Transverse colon (tissue), 4 donors: ENCODE data around the gene SLC25A36. TPM values are rescaled to one million over a fixed set of nuclear protein-coding genes. Genes with fewer than 3 reads are reported as not detected.

Experiments
- DNase-seq: peaks from one replicate; pipeline ENCODE4 v3.0.0-alpha.2; 2019
- H3K27ac ChIP-seq, 4 donors: fragments of 200-600 bp; sonication (generic); 2 replicates each; pipeline ENCODE4 v1.5.1; 2016 to 2018; ENCODE audit warnings: inconsistent platforms in 4 of 4
- H3K27me3 ChIP-seq: fragments of 200-600 bp; sonication (generic); 2 replicates; pipeline ENCODE4 v1.5.1; 2017; ENCODE audit warnings: inconsistent platforms
- H3K36me3 ChIP-seq, 4 donors: fragments of 200-600 bp; sonication (generic); 2 replicates each; pipeline ENCODE4 v1.5.1; 2017 to 2019; ENCODE audit warnings: inconsistent platforms in 4 of 4
- H3K4me1 ChIP-seq, 4 donors: fragments of 200-600 bp; sonication (generic); 2 replicates each; pipeline ENCODE4 v1.5.1; 2017 to 2020; ENCODE audit warnings: inconsistent platforms in 4 of 4
- H3K4me3 ChIP-seq, 4 donors: fragments of 200-600 bp; sonication (generic); 1 replicate in 1 of 4; 2 replicates in 3 of 4; pipeline versions ENCODE4 v1.5.1 to v1.6.1; 2017 to 2019; ENCODE audit warnings: inconsistent platforms in 4 of 4
- H3K9me3 ChIP-seq, 2 donors: fragments of 200-600 bp; sonication (generic); 2 replicates each; pipeline ENCODE4 v1.5.1; 2017 to 2019; ENCODE audit warnings: inconsistent platforms in 2 of 2
- CTCF ChIP-seq, 5 experiments: fragments of 200-600 bp in 3 of 5; fragments of 450-650 bp in 2 of 5; sonication (generic) in 3 of 5; IDR thresholded peaks; 1 replicate in 2 of 5; 2 replicates in 3 of 5; pipeline ENCODE4 v1.5.1; 2016 to 2017; ENCODE audit warnings: antibody characterized with exemption in 5 of 5, inconsistent platforms in 3 of 5, mild to moderate bottlenecking in 2 of 5, moderate library complexity in 1 of 5
- EP300 ChIP-seq: sonication (generic); formaldehyde crosslinking; IDR thresholded peaks from one replicate; pipeline ENCODE4 v1.6.1; 2017; ENCODE audit warnings: antibody characterized with exemption, low read depth
- POLR2A ChIP-seq: fragments of 450-650 bp; IDR thresholded peaks from one replicate; pipeline ENCODE4 v1.6.1; 2016; ENCODE audit warnings: antibody characterized with exemption, mild to moderate bottlenecking, moderate library complexity
- POLR2AphosphoS5 ChIP-seq, 3 donors: sonication (generic); formaldehyde crosslinking; IDR thresholded peaks; one replicate each; pipeline ENCODE4 v1.6.1; 2016; ENCODE audit warnings: antibody characterized with exemption in 3 of 3
- WGBS, 2 donors: methylation state at CpG; one replicate each; pipeline ENCODE4 v1.1.5; 2018; ENCODE audit warnings: low coverage in 1 of 2; 5-methylcytosine and 5-hydroxymethylcytosine counted together
- in situ Hi-C, 4 donors: fragments of 200-750 bp; cut with MboI; loops; one replicate each; pipeline versions ENCODE4 v1.15.0 to v1.15.1; 2017; ENCODE audit warnings: low sequenced_read_pairs in 3 of 4, low pct_ligation_motif_present in 1 of 4, low pct_unique_long_range_greater_than_20kb in 1 of 4
- intact Hi-C: fragments of 100-400 bp; cut with DNase I; formaldehyde crosslinking; loops from one replicate; pipeline ENCODE4 v1.15.1; 2023; ENCODE audit warnings: low total_unique reads
- total RNA-seq, 4 donors: library from RNA; depleted of rRNA; stranded (reverse); fragments of >200 nt; gene quantifications; one replicate each; pipeline ENCODE4 v1.1.0, GENCODE V29; 2016

Gene SLC25A36
- total RNA-seq, 4 donors from 2014 or later, result 48.0 to 87.6 (median 54.8) TPM

GRCh38 chr3:140922634-140923033 lies 19.0 kb upstream of the SLC25A36 start:
- Histone ChIP-seq H3K4me1 (peaks cover 0 to under 1% (median 0%) of the 10 kb centered on the region in 4 donors), H3K27me3 (no peaks in the 10 kb centered on the region), H3K27ac (no peak overlapping the region), H3K4me3 (no peak overlapping the region), H3K36me3 (no peaks in the 10 kb centered on the region), H3K9me3 (no peaks in the 10 kb centered on the region)
- WGBS, 2 donors, result 27% methylated on average over 1 of the region's 1 CpG; no CpG with 5 or more reads in 1 of the 2 donors
- no peak for DNase-seq
- in situ Hi-C loops (no loop called here), intact Hi-C loops (no loop called here)
- TF ChIP-seq POLR2A, result no peak
- no peak for TF ChIP-seq EP300
- TF ChIP-seq POLR2AphosphoS5 (IDR thresholded peaks at IDR 0.05), result no peak
- TF ChIP-seq CTCF (IDR thresholded peaks at IDR 0.05), result peak in 1 of 5 experiments; percentile 28

- Histone ChIP-seq H3K9me3 (no peaks in the 10 kb centered on the region), H3K27me3 (peaks cover under 1% of the 10 kb centered on the region), H3K27ac (no peak overlapping the region), H3K36me3 (no peaks in the 10 kb centered on the region), H3K4me3 (no peak overlapping the region), H3K4me1 (no peaks in the 10 kb centered on the region)
- no peak for DNase-seq
- in situ Hi-C loops (no loop called here), intact Hi-C loops (no loop called here)
- WGBS, 2 donors, result 51 to 77% methylated on average over 3 to 6 of the region's 6 CpGs
- no peak for TF ChIP-seq POLR2A
- no peak for TF ChIP-seq POLR2AphosphoS5 (IDR thresholded peaks at IDR 0.05)
- TF ChIP-seq EP300, result no peak
- TF ChIP-seq CTCF (IDR thresholded peaks at IDR 0.05), result no peak
These were observed 17.4 kb upstream of the SLC25A36 start for GRCh38 chr3:140924097-140924873.

GRCh38 chr3:140927279-140928069 lies 14.2 kb upstream of the SLC25A36 start:
- TF ChIP-seq EP300 (no peak), CTCF (IDR thresholded peaks at IDR 0.05) (no peak), POLR2AphosphoS5 (IDR thresholded peaks at IDR 0.05) (no peak), POLR2A (no peak)

GRCh38 chr3:140929446-140929845 lies 12.2 kb upstream of the SLC25A36 start:
- Histone ChIP-seq H3K27ac (no peak overlapping the region), H3K4me3 (no peak overlapping the region), H3K27me3 (peaks cover 9% of the 10 kb centered on the region), H3K9me3 (no peaks in the 10 kb centered on the region), H3K4me1 (no peaks in the 10 kb centered on the region), H3K36me3 (no peaks in the 10 kb centered on the region)
- TF ChIP-seq POLR2A, result no peak
- TF ChIP-seq POLR2AphosphoS5 (IDR thresholded peaks at IDR 0.05), result no peak
- no peak for TF ChIP-seq CTCF (IDR thresholded peaks at IDR 0.05)
- no peak for TF ChIP-seq EP300
- in situ Hi-C loops, result no loop called here
- WGBS, 2 donors, result 80 to 84% methylated on average over 1 of the region's 1 CpG
- intact Hi-C loops, result no loop called here
- no peak for DNase-seq

More at GRCh38 chr3:140927279-140928069, 14.2 kb upstream of the SLC25A36 start:
- Histone ChIP-seq H3K4me1 (no peaks in the 10 kb centered on the region), H3K27ac (no peak overlapping the region), H3K27me3 (peaks cover 9% of the 10 kb centered on the region), H3K9me3 (no peaks in the 10 kb centered on the region), H3K36me3 (no peaks in the 10 kb centered on the region), H3K4me3 (no peak overlapping the region)
- WGBS, 2 donors, result 48 to 56% methylated on average over 2 to 3 of the region's 3 CpGs
- DNase-seq, result no peak
- in situ Hi-C loops (no loop called here), intact Hi-C loops (no loop called here)
